ELF-1 (cell line): ENCODE results near the gene CLEC4G.

ENCODE experiments used
- DNase-seq: peaks from one replicate; pipeline ENCODE4 v3.0.0-alpha.2; 2016; ENCODE audit warnings: low read depth, low spot score

CLEC4G gene

DNA sequence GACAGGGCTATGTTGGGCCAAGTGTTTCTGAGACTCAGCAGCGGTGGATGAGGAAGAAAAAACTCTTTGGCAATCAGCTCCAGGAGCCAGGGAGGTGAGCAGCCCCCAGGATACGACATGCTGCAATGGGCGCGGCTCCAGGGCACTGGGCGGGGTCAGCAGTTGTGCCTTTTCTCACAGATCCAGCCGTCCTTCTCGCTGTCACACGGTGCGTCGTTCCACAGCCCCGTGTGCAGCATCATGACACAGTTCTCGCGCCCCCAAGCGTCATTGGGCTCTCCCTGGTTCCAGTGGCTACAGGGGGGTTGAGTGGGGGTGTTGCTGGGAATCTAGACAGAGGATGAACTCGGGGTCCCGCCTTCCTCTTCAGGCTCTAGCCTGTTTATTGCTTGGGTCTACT lies 2.7 kb downstream of the CLEC4G start:
- DNase-seq: peak; percentile 9

- no peak for DNase-seq
Observed at GRCh38 chr19:7725791-7726190, 6.1 kb downstream of the CLEC4G start.

DNA sequence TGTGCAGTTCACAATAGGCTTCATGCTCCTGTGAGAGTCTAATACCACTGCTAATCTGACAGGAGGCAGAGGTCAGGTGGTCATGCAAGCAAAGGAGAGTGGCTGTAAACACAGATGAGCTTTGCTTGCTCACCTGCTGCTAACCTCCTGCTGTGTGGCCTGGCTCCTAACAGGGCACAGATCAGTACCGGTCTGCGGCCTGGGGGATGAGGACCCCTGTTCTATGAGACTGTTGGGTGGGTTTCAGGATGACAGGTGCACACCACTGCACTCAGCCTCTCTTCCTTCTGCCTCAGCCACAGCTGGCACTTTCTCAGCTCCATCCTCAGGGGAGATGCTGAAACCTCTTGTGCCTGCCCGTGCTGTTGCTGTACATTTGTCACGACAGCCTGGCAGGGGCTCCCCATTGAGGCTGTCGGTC lies 9.7 kb downstream of the CLEC4G start:
- DNase-seq: no peak

DNA sequence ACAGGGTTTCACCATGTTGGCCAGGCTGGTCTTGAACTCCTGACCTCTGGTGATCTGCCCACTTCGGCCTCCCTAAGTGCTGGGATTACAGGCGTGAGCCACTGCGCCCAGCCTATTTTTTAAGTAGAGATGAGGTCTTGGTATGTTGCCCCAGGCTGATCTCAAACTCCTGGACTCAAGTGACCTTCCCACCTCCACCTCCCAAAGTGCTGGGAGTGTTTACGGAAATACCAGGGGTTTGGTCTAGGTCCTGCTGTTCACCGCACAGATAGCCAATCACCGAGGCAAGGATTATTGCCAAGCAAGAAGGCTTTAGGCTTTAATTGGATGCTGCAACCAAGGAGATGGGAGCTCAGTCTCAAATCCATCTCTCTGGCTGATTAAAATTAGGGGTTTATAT lies 11.6 kb downstream of the CLEC4G start:
- DNase-seq: peak; percentile 76

DNA sequence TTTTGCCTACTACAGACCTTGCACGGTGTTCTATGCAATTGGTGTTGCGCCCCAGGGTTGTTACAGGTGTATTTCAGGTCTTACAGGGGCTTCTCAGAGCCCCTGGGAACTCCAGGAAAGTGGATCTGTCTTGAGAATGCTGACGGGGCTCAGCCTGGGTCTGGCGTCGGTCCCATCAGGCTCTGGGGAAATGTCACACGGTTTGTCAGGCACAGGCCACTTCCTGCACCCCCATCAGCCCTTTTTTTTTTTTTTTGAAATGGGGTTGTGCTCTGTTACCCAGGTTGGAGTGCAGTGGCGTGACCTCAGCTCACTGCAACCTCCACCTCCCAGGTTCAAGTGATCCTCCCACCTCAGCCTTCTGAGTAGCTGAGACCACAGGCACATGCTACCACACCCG lies 13.2 kb downstream of the CLEC4G start:
- no peak for DNase-seq

DNA sequence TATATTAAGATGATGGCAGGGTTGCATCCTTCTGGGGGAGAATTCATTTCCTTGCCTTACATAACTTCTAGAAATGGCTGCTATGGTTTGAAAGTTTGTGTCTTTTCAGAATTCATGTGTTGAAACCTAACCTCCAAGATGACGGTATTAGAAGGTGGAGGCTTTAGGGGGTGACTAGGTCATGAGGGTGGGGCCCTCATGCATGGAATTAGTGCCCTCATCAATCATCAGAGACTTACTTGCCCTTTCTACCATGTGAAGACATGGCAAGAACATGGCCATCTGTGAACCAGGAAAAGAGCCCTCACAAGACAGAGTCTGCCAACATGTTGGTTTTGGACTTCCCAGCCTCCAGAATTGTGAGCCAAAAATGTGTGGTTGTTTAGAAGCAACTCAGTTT lies 15.1 kb downstream of the CLEC4G start:
- no peak for DNase-seq

DNA sequence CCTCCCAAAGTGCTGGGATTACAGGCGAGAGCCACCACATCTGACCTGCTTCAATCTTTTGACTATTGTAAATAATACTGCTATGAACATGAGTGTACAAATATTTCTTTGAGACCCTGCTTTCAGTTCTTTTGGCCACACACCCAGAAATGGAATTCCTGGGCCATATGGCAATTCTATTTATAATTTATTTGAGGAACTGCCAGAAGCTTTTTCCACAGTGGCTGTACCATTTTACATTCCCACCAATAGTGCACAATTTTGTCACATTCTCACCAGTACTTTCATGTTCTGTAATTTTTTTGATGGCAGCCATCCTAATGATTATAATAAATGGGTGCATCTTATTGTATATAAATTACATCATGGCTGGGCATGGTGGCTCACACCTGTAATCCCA lies 16.2 kb downstream of the CLEC4G start:
- no peak for DNase-seq

DNA sequence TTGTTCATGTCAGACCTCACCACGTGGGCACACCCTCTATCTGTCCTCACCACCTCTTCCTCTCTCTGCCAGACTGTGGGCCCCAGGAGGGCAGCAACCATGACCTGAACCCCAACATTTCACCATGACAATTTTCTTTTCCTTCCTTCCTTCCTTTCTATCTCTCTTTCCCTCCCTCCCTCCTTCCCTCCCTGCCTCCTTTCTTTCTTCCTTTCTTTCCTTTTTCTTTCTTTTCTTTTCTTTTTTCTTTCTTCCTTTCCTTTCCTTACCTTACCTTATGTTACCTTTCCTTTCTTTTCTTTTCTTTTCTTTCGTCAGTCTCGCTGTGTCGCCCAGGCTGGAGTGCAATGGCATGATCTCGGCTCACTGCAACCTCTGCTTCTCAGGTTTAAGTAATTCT lies 21.3 kb downstream of the CLEC4G start:
- DNase-seq: no peak

DNA sequence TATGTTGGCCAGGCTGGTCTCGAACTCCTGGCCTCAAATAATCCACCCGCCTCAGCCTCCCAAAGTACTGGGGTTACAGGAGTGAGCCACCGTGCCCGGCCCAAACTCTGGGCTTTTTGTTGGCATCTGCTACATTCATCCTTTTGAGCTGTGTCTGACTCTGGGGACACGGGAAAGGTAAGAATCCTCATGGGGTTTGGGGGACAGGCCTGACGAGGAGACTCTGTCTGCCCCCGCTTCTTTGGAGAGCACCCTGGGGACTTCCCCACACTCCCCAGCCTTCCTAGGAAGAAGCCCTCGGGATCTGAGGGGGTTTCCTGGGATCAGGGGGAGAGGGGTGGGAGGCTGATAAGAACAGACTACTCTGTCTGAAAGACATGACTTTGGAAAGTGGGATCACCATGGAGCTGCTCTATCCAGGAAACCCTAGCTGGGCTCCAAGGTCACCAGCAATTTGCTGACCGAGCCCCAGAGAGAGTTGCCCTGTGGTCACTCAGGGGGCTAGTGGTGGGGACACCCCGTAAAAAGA lies 21.9 kb downstream of the CLEC4G start:
- DNase-seq: no peak

GRCh38 chr19:7706955-7707456 lies 24.9 kb downstream of the CLEC4G start:
- DNase-seq: no peak

DNA sequence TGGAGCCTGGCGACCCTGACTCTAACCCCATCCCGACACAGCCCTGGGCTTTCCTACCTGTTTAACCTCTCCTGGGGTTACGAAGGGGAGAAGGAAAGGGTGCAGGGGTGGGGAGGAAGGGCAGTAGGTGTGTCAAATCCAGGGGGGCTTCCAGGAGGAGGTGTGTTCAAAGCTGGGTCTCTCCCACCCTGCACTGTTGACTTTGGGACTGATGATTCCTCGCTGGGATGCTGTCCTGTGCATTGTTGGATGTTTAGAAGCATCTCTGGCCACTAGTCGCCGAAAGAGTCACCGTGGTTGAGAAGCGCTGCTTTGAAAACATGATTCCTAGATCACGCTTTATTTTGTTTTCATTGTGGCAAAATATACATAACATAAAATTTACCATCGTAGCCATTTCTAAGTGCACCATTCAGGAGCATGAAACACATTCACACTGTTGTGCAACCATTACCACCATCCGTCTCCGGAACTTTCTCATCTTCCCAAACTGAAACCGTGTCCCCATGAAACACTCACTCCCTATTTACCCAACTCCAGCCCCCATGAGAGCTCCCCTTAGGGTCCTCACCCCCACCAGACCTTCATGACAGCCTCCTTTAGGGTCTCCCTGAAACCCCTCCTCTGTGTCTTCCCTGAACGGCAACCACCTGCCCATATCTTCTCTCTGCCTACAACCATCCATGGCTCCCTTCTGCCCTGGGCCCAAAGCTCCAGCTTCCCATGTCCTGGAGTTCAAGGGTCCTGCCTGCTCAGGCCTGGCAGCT lies 25.5 kb downstream of the CLEC4G start:
- DNase-seq: no peak

GRCh38 chr19:7705387-7706187 lies 26.3 kb downstream of the CLEC4G start:
- no peak for DNase-seq

DNA sequence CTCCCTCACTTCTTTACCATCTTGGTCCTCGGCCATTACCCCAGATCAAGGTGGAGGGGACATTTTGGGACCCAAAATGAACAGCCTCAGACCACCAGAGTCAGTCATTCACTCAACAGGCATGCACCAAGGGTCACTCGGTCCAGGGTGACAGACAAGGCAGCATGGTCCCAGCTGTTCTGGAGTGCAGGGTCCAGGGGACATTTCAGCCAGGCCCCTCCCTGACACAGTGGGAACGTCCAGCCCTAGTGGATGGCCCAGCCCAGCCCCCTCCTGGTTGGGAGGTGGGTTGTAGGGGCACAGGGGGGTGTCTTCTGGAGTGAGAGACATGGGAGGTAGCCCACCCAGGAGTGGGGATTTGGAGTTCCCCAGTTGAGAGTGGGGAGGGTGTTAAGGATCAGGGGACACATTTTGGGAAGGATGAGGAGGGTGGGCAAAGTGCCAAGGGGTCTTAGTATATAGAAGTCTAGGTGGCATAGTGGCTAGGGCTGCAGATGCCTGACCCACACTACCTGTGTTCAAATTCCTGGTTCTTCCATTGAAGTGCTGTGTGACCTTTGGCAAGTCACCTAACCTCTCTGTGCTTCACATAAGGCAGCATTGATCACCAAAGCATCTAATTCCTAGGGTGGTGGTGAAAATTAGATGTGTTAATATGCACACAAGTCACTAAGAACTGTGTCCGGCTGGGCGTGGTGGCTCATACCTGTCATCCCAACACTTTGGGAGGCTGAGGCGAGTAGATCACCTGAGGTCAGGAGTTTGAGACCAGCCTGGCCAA lies 27.4 kb downstream of the CLEC4G start:
- no peak for DNase-seq

- no peak for DNase-seq
Observed at GRCh38 chr19:7703332-7703731, 28.6 kb downstream of the CLEC4G start.

DNA sequence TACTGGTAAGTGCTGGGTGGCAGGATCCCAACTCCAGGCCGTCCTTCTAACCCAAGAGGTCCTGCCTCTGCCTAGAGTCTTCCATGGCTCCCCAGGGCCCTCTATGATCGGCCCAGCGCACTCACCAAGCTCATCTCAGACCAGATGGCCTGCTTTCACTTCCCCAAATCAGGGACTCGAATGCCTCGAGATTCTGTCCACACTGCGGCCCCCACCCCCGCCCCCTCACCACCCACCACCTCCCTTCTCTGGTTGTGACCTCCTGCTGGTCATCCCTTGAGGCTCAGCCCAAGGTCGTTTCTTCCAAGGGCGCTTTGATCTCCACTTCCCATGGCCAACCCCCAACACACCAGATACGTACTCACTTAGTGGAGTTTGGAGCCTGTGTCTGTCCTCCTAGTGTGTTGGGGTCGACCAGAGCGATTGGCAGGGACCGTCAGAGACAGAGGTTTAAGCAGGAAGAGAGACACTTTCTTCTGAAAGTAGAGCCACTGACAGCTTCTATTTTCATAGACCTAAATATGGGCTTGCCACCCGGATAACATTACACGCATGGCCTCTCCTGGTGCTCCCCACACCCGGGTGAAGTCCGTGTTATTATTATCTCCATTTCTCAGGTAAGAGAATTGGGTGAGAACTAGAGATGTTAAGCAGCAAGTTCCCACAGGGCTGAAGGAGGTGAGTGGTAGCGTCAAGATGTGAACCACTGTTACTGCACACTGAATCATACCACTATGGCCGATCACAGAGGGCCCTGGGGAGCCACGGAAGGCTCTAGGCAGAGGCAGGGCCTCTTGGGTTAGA lies 30.1 kb downstream of the CLEC4G start, which contains the start of gene FCER2:
Gene FCER2, minus strand, starts transcription at position 478 of the 804 bp plus-strand sequence. CDS start 2,371 bp downstream, outside the sequence.
- no peak for DNase-seq

- no peak for DNase-seq
Observed at GRCh38 chr19:7701049-7701653, 30.8 kb downstream of the CLEC4G start.

- DNase-seq: no peak
Observed at GRCh38 chr19:7699417-7700401, 32.2 kb downstream of the CLEC4G start.

GRCh38 chr19:7699003-7699402 lies 32.9 kb downstream of the CLEC4G start:
- DNase-seq: no peak

GRCh38 chr19:7698583-7698982 lies 33.3 kb downstream of the CLEC4G start:
- no peak for DNase-seq
